Right kidney (tissue), 1 donor: ENCODE results near the gene KDM4C.

ENCODE experiments used
- DNase-seq: peaks from one replicate; pipeline ENCODE4 v3.0.0-alpha.2; 2016

KDM4C gene

DNA sequence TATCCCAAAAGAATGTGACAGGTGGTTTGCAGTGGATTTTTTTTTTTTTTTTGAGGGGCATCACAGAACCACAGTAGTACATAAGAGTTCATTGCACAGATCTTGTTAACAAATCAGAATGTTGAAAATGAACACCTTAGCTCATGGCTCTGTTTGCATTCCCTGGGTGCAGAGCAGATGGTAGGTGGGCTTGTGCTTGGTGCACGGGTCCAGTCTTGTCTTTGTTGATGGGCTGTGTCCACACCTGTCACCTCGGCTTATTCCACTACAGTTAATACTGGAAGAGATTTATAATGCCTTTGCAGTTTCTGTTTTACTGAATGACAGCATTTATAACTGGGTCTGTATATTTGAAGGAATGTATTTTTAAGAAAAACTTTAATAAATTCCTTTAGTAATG is 146.6 kb downstream of the KDM4C start:
- no peak for DNase-seq

- no peak for DNase-seq
Observed at GRCh38 chr9:6905850-6906375, 148.1 kb downstream of the KDM4C start.

DNA sequence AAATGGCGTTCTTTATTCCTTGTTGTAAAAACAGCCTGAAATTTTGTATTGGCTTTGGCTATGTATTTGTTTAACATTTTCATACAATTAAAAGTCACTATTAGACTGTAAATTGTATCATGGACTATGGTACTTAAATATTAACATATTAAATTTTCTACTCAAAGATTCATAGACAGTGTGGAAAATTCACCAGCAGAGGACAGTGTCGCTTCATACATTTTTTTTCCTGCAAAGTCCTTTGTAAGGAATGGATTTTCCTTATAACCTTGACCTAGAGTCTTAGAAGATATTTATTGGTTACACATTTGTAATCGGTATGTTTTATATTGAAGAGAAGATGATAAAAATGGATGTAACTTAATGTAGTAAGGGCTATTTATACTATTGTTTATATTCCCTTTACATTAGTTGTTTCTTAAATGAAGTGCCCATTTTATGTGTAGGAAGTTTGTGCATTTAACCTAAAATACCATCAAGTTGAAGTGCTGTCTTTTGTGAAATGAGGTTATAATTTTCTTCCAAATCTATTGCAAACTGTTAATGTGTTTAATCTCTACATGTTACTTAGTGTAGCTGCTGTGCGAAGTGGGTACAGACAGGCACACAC is 150.1 kb downstream of the KDM4C start:
- no peak for DNase-seq

- DNase-seq = no peak
Observed at GRCh38 chr9:6909181-6909580, 151.4 kb downstream of the KDM4C start.

DNA sequence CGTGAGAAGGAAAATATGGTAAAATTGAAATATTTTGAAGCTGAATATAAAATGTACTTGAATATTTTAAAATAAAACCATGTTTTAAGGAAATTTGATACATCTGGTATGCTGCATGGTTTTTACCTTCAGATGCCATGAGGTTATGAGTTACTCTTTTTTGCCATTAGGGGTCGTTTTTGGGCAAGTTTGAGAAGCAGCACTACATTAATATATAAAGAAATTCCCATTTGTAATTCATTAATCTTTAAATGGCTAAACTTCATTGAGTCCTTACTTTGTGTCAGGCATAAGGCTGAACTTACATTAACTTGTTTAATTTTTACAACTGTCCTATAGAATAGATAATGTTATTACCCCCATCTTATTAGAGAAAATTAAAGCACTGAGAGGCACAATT is 152.3 kb downstream of the KDM4C start:
- DNase-seq = no peak

DNA sequence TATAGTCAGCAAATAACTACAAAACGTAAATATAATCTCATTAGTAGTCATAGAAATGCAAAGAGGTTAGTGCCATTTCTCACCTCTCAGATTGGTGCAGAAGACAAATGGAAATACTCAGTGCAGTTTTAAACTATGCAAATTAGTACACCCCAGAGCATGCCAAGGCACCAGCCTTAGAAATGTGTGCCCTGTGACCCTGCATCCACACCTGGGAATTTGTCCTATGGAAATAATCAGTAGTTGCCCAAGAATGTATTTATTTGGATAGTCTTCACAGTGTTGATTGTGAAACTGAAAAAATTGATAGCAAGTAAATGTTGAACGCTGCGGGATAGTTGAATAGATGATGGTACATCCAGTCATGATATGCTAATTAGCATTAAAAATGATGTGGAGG is 152.7 kb downstream of the KDM4C start:
- no peak for DNase-seq

- DNase-seq = no peak
Observed at GRCh38 chr9:6911901-6912638, 154.3 kb downstream of the KDM4C start.

- DNase-seq = no peak
Observed at GRCh38 chr9:6915635-6916034, 157.9 kb downstream of the KDM4C start.

DNA sequence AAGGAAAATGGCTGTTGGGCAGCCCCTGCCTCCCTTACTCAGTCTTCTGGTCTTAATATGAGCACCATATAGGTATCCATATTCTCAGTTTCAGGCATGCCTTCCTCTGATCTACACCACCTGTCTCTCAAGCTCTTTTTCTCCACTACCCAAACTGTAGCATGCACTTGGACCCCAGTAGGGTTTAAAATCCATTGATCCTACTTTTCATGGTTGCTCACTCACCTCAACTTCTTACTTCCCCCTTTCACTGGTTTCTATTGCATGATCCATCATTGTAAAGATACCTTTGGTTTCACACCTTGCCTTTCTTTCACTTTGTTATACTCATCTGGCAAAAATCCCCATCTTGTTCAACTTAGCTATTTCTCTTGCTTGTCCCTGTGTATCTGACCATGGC is 159.4 kb downstream of the KDM4C start:
- DNase-seq = no peak

DNA sequence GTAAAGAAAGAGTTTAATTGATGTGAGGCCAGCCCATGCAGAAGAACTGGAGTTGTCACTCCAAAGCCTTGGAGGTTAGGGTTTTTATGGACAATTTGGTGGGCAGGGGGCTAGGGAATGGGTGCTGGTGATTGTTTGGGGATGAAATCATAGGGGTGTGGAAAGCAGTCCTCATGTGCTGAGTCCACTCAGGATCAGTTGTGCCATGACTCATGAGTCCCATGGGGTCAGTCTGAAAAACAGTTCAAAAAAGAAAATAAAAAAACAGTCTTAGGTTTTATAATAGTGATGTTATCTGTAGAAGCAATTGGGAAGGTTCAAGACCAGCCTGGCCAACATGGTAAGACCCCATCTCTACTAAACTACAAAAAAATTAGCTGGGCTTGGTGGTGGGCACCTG is 162.3 kb downstream of the KDM4C start:
- DNase-seq = no peak

DNA sequence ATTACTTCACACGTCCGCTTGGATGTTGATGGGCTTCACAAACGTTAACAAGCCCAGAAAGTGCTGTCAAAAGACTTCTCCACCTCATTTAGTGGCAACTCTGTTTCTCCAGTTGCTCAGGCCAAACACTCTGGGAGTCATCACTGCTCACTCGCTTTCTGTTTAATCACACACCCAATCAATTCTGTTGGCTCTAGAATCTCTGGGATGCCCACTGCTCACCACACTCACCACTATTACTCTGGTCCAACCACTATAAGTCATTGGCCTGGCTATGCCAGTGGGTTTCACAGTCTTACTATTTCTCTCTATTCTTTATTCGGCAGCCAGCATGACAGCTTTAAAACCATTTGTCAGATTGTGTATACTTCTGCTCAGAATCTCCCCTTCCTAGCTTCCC is 163.5 kb downstream of the KDM4C start:
- DNase-seq = no peak

DNA sequence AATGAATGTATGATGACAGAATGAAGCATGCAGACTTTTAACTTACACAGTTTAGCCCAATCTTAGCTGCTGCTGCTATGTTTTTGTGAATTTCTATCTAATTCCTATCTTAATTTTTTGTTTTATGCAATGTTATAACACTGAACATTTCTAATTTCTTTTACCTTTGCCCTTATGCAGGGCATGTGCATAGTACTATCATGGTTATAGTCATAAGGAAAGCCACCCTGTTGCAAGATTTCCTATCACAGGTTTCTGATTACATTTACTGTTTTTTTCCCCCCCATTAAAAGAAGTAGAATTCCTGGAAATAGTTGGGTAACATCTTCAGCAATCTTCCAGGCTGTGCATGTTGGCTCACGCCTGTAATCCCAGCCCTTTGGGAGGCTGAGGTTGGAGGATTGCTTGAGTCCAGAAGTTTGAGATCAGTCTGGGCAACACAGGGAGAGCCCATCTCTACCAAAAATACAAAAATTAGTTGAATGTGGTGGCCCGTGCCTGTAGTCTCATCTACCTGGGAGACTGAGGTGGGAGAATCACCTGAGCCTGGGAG is 164.4 kb downstream of the KDM4C start:
- DNase-seq = no peak

- DNase-seq = no peak
Observed at GRCh38 chr9:6922680-6923079, 164.9 kb downstream of the KDM4C start.

DNA sequence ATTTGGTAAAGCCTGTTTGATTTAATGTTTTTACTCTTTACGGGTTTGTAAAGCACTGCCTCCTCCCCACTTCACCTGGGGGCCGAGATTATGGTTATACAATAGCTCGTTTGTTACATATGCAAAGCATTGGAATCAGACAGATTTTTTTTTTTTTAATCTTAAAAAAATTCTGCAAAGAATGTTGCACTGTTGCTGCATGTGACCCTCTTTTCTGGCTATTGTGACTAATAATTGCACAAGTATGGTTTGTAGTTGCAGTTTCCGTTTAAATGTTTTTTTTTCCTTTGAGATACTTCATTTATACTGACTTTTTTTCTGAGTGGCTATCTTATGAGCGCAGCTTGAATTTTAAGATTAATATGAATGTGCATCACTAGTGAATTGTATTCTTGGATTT is 165.3 kb downstream of the KDM4C start:
- DNase-seq = no peak

DNA sequence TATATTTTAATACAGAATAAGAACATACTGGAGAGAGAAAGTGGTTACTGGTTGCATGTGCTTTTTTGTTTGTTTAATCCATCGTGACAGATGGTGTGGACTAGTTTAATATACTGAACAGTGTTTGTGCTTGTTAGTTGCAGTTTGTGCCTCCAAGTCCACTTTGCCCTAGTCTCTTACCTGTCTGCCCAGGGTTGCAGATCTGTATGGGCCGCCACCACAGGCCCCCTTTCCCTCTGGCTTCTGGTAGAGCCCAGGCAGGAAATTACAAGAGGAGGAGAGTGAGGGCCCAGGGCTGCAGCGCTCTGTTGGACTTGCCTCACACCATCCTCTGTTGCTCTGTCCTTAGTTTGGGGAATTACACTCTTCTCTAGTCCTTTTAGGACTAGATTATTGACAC is 166.4 kb downstream of the KDM4C start:
- DNase-seq = no peak

- no peak for DNase-seq
Observed at GRCh38 chr9:6924988-6925563, 167.3 kb downstream of the KDM4C start.

DNA sequence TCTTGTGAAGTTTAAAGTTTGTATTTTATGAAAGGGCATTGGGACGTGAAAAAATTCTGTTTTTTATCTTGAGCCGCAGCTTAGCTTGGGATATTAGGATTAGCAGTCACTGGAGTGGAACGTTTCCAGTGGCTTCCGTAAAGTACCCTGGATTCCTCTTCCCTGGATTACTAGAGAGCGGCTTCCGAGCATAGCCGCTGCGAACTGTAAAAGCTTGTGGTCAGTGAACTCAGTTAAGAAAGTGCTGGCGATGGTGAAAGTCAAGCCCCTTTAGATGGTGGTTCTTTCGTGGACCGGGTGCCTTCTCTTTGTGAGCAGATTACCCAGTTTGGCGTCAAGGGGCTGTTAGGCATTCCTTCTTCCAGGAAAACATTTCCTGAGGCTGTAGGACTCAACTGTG is 168.1 kb downstream of the KDM4C start:
- DNase-seq = no peak

DNA sequence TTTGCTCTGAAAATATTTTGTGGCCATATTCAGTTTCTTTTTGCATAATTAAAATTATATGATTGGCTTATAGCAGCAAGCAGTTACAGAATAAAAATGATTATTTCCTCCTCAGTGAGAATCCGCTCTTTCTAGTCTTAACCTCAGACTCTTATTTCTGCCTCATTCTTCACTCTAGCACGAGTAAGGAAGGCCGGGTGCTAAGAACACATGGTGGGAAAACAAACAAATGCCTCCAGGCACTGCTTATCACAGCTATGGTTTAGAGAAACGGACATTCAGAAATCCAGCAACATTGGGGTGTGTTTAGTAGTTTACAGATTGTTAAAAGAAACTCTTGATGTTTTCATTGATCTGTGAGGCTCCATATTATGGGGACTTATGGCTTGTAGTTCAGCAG is 168.7 kb downstream of the KDM4C start:
- no peak for DNase-seq

- no peak for DNase-seq
Observed at GRCh38 chr9:6927838-6928237, 170.1 kb downstream of the KDM4C start.

DNA sequence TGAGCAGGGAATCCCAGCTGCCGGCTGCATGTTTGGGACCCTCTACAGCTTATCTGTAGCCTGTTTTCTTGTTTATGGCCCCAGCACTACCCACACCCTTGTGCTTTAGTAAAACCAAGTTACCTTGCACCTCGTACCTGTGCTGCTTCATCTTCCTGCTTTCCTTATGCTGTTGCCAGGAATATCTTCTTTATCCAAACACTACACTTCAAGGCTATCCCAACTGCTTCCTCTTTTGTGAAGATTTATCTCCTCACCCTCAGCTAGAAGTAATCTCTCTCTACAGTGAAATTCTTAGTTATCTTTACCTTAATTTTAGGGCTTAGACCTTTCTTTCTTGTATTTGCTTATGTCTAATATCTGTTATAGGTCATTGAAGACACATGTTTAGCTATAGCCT is 171.1 kb downstream of the KDM4C start:
- no peak for DNase-seq

- DNase-seq = no peak
Observed at GRCh38 chr9:6929441-6930215, 171.9 kb downstream of the KDM4C start.

GRCh38 chr9:6930827-6931226 is 173.1 kb downstream of the KDM4C start:
- DNase-seq = no peak

- DNase-seq = no peak
Observed at GRCh38 chr9:6931913-6932312, 174.1 kb downstream of the KDM4C start.
